Breast epithelium (tissue), 4 donors: ENCODE measurements around the gene CARM1. TPM values are rescaled to one million over a fixed set of nuclear protein-coding genes. Genes with fewer than 3 reads are reported as not detected.

ENCODE experiments used
- DNase-seq, 2 donors: peaks; one replicate each; pipeline ENCODE4 v3.0.0-alpha.2; 2019; ENCODE audit warnings: low spot score in 2 of 2
- H3K27ac ChIP-seq, 2 donors: fragments of 200-600 bp; sonication (generic) in 1 of 2; one replicate each; pipeline ENCODE4 v1.5.1; 2016 to 2019; ENCODE audit warnings: mild to moderate bottlenecking in 1 of 2
- H3K27me3 ChIP-seq, 2 donors: fragments of 200-600 bp; sonication (generic) in 1 of 2; one replicate each; pipeline versions ENCODE4 v1.5.1 to v1.6.0; 2017 to 2019; ENCODE audit warnings: control low read depth in 1 of 2, mild to moderate bottlenecking in 1 of 2
- H3K36me3 ChIP-seq: fragments of 200-600 bp; one replicate; pipeline ENCODE4 v1.5.1; 2019
- H3K4me1 ChIP-seq, 2 donors: fragments of 200-600 bp; sonication (generic); one replicate each; pipeline ENCODE4 v1.5.1; 2016 to 2019; ENCODE audit warnings: control low read depth in 1 of 2
- H3K4me3 ChIP-seq, 3 donors: fragments of 200-600 bp; sonication (generic); 1 replicate in 2 of 3; 2 replicates in 1 of 3; pipeline ENCODE4 v1.5.1; 2016 to 2019; ENCODE audit warnings: mild to moderate bottlenecking in 3 of 3, moderate library complexity in 2 of 3
- H3K9me3 ChIP-seq, 2 donors: fragments of 200-600 bp; sonication (generic) in 1 of 2; one replicate each; pipeline ENCODE4 v1.5.1; 2016 to 2019; ENCODE audit warnings: control low read depth in 1 of 2
- POLR2A ChIP-seq: fragments of 450-650 bp; IDR thresholded peaks from one replicate; pipeline ENCODE4 v1.6.1; 2016; ENCODE audit warnings: antibody characterized with exemption, mild to moderate bottlenecking, moderate library complexity
- POLR2AphosphoS5 ChIP-seq, 3 donors: sonication (generic); formaldehyde crosslinking; IDR thresholded peaks; one replicate each; pipeline ENCODE4 v1.6.1; 2017; ENCODE audit warnings: antibody characterized with exemption in 3 of 3
- intact Hi-C: fragments of 100-400 bp; cut with DNase I; formaldehyde crosslinking; loops from one replicate; pipeline ENCODE4 v1.15.1; 2023; ENCODE audit warnings: low total_unique reads
- total RNA-seq, 3 donors: library from RNA; depleted of rRNA; stranded (reverse); fragments of >200 nt; gene quantifications; one replicate each; pipeline ENCODE4 v1.1.0, GENCODE V29; 2016
- TF ChIP-seq, protein P1 (sequence below), 3 donors: fragments of 450-650 bp; IDR thresholded peaks; one replicate each; pipeline ENCODE4 v1.5.1; 2016 to 2017; ENCODE audit warnings: antibody characterized with exemption in 3 of 3, mild to moderate bottlenecking in 3 of 3, moderate library complexity in 3 of 3

CARM1 gene
- total RNA-seq, 3 donors from 2014 or later, result 11.6 to 17.3 (median 17.0) TPM

DNA sequence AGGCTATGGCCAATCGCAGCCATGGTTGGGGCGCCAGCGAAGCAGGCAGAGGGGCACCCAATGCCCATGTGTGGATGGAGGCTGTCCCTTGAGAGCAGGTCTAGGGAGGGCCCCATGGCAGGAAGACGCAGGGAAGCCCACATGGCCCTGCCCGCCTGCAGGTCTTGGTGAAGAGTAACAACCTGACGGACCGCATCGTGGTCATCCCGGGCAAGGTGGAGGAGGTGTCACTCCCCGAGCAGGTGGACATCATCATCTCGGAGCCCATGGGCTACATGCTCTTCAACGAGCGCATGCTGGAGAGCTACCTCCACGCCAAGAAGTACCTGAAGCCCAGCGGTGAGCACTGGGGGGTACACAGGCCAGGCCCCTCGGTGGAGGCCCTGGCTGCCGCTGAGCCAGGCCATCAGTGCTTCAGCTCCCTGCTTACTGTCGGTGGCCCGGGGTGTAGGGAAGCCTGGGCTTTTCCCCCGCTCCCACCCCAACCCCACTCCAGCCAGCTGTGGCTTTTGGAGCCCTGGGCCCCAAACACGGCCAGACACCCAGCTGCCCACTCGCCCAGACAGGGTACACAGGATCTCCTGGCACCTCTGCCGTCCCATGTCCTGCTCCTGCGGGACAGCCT lies 42.5 kb downstream of the CARM1 start:
- intact Hi-C loops, result no loop called here
- Histone ChIP-seq H3K36me3 (no peaks in the 10 kb centered on the region), H3K4me1 (no peaks in the 10 kb centered on the region), H3K9me3 (no peaks in the 10 kb centered on the region), H3K4me3 (no peak overlapping the region), H3K27ac (no peak overlapping the region), H3K27me3 (no peaks in the 10 kb centered on the region)
- no peak for TF ChIP-seq POLR2A
- TF ChIP-seq, protein P1, sequence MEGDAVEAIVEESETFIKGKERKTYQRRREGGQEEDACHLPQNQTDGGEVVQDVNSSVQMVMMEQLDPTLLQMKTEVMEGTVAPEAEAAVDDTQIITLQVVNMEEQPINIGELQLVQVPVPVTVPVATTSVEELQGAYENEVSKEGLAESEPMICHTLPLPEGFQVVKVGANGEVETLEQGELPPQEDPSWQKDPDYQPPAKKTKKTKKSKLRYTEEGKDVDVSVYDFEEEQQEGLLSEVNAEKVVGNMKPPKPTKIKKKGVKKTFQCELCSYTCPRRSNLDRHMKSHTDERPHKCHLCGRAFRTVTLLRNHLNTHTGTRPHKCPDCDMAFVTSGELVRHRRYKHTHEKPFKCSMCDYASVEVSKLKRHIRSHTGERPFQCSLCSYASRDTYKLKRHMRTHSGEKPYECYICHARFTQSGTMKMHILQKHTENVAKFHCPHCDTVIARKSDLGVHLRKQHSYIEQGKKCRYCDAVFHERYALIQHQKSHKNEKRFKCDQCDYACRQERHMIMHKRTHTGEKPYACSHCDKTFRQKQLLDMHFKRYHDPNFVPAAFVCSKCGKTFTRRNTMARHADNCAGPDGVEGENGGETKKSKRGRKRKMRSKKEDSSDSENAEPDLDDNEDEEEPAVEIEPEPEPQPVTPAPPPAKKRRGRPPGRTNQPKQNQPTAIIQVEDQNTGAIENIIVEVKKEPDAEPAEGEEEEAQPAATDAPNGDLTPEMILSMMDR (IDR thresholded peaks at IDR 0.05), result no peak
- TF ChIP-seq POLR2AphosphoS5 (IDR thresholded peaks at IDR 0.05), result no peak
- DNase-seq, result no peak

DNA sequence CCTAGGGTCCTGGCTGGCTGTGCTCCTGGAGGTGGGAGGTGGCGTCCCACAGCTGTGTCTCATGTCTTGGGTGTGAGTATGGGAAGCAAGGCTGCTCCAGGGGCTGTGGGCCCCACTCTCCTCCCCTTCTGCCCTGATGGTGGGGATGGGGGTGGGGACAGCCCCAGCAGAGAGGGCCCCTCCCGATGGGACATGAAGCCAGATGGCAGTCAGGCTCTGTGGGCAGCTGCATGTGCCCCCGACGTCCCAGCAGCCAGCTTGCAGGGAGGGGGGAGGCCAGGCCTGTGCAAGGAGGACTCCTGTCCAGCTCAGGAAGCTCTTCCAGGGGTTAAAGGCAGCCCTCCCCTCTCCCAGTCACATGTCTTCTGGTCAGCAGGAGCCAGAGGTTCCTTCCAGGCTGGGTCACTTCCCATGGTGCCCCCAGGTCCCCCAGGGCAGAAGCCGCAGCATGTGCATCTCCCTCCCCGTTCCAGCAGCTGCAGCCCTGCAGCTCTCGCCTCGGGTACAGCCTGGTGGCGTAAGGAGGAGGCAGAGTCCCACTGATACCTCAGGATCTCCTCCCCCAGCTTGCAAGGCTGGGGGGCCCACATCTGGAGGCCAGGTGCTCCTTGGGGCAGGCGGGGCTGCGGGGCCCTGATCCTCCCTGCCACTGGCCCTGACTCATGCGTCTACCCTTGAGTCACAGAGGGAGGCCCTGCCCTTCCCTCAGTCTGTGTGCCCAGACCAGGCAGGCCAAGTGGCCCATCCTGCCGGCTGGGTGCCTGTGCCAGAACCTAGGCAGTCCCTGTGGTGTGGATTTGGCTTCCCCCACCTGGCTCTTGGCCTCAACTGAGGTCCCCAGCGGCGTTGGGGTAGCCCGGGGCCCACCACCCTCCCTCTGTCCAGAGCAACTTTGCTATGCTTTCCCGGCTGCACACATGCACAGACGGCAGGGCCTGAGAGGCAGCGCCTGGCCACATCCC lies 44.1 kb downstream of the CARM1 start:
- H3K36me3 ChIP-seq, result no peaks in the 10 kb centered on the region
- no peak for TF ChIP-seq POLR2A
- TF ChIP-seq POLR2AphosphoS5 (IDR thresholded peaks at IDR 0.05), result no peak
- TF ChIP-seq, protein P1 (IDR thresholded peaks at IDR 0.05), result no peak
- intact Hi-C loops, result no loop called here
- no peaks in the 10 kb centered on the region for H3K27me3 ChIP-seq
- no peaks in the 10 kb centered on the region for H3K9me3 ChIP-seq
- H3K27ac ChIP-seq, result peak overlapping the region in 1 of 2 donors; percentile 52
- no peak overlapping the region for H3K4me3 ChIP-seq
- H3K4me1 ChIP-seq, result no peaks in the 10 kb centered on the region
- DNase-seq, result no peak

DNA sequence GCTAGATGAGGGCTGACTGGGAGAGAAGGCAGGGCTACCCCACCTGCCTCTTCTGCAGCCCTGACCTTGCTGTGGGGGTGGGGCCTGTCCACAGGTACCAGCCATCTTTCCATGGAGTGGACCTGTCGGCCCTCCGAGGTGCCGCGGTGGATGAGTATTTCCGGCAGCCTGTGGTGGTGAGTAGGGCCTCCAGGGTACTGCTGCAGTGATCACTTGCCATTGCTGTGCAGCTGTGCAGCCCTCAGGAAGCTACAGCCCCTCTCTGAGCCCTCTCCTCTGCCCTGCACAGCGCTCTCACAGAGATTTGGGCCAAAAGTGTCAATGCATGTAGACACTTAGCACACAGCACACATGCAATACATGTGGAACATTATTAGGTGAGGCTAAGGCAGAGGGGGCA lies 45.2 kb downstream of the CARM1 start:
- Histone ChIP-seq H3K4me1 (no peaks in the 10 kb centered on the region), H3K9me3 (no peaks in the 10 kb centered on the region), H3K4me3 (no peak overlapping the region), H3K27me3 (no peaks in the 10 kb centered on the region), H3K27ac (no peak overlapping the region), H3K36me3 (no peaks in the 10 kb centered on the region)
- intact Hi-C loops, result no loop called here
- TF ChIP-seq, protein P1 (IDR thresholded peaks at IDR 0.05), result no peak
- TF ChIP-seq POLR2AphosphoS5 (IDR thresholded peaks at IDR 0.05), result no peak
- TF ChIP-seq POLR2A, result no peak
- no peak for DNase-seq

DNA sequence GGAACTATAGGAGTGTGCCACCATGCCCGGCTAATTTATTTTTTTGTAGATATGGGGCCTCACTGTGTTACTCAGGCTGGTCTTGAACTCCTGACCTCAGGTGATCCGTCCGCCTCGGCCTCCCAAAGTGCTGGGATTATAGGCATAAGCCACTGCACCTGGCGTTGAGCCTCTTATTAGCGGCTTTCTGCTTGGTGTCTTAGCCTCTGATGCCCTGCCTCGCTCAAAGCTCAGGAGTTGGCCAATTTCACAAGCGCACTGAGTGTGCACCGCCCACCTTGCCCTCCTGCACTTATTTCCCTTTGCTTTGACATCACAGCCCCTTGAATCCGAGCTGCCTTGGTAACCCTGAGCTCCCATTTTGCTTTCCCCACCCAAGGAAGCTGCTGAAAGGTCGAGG lies 47.0 kb downstream of the CARM1 start:
- no peaks in the 10 kb centered on the region for H3K4me1 ChIP-seq
- H3K9me3 ChIP-seq, result no peaks in the 10 kb centered on the region
- H3K27ac ChIP-seq, result no peak overlapping the region
- TF ChIP-seq, protein P1 (IDR thresholded peaks at IDR 0.05), result no peak
- TF ChIP-seq POLR2AphosphoS5 (IDR thresholded peaks at IDR 0.05), result no peak
- TF ChIP-seq POLR2A, result no peak
- intact Hi-C loops, result no loop called here
- H3K36me3 ChIP-seq, result no peaks in the 10 kb centered on the region
- H3K27me3 ChIP-seq, result no peaks in the 10 kb centered on the region
- DNase-seq, result no peak
- H3K4me3 ChIP-seq, result no peak overlapping the region
